ENCODE measurements around the gene TJAP1. TPM values are rescaled to one million over a fixed set of nuclear protein-coding genes. Genes with fewer than 3 reads are reported as not detected.

The TJAP1 gene
- total RNA-seq: 43.4 and 48.2 TPM in 2 replicates

GRCh38 chr6:43477235-43478007, at the start of gene TJAP1:
TSS of gene TJAP1 (plus strand) at chr6:43477570. CDS start at chr6:43499002, 21,432 bp downstream.
- Mint-ChIP-seq H3K27ac (peak within 1 kb of the TSS; percentile 97), H3K9me3 (no peaks in the 10 kb centered on the region), H3K27me3 (ENCODE audit: insufficient read depth) (no peaks in the 10 kb centered on the region), H3K36me3 (ENCODE audit: low read depth) (peaks cover 7% of the 10 kb centered on the region), H3K4me3 (peak within 1 kb of the TSS; percentile 97), H3K4me1 (ENCODE audit: low read depth) (peaks cover 33% of the 10 kb centered on the region)
- DNase-seq (ENCODE audit: low spot score): peak; percentile 94
- intact Hi-C loops (cut with micrococcal nuclease): loop anchor here (1.0 to 5.0 kb wide), 12 partner anchors 22 to 419 kb away; partner anchors contain the start of genes ABCC10, DLK2, GTPBP2 and KLC4

GRCh38 chr6:43428112-43428570, 49.2 kb upstream of the TJAP1 start:
- peak overlapping the region; percentile 96 for H3K4me3 Mint-ChIP-seq
- intact Hi-C loops (cut with micrococcal nuclease): loop anchor here (5.0 kb wide), 2 partner anchors 199 to 451 kb away; partner anchors contain the start of genes GTPBP2 and PEX6
- DNase-seq (ENCODE audit: low spot score): no peak

GRCh38 chr6:43428874-43429273, 48.5 kb upstream of the TJAP1 start:
- H3K4me1 Mint-ChIP-seq (ENCODE audit: low read depth): peaks cover 17% of the 10 kb centered on the region
- DNase-seq (ENCODE audit: low spot score): no peak
- intact Hi-C loops (cut with micrococcal nuclease): loop anchor here (5.0 kb wide), 2 partner anchors 198 to 452 kb away; partner anchors contain the start of genes GTPBP2 and PEX6
- H3K4me3 Mint-ChIP-seq: peak overlapping the region; percentile 96
- no peaks in the 10 kb centered on the region for H3K27me3 Mint-ChIP-seq (ENCODE audit: insufficient read depth)
- H3K36me3 Mint-ChIP-seq (ENCODE audit: low read depth): peaks cover 7% of the 10 kb centered on the region
- H3K9me3 Mint-ChIP-seq: no peaks in the 10 kb centered on the region
- H3K27ac Mint-ChIP-seq: peak overlapping the region; percentile 96

More at GRCh38 chr6:43428112-43428570, 49.2 kb upstream of the TJAP1 start:
- Mint-ChIP-seq H3K36me3 (ENCODE audit: low read depth) (peaks cover 7% of the 10 kb centered on the region), H3K4me1 (ENCODE audit: low read depth) (peaks cover 17% of the 10 kb centered on the region), H3K9me3 (no peaks in the 10 kb centered on the region), H3K27me3 (ENCODE audit: insufficient read depth) (no peaks in the 10 kb centered on the region), H3K27ac (peak overlapping the region; percentile 96)

- DNase-seq (ENCODE audit: low spot score): no peak
- no peak overlapping the region for H3K27ac Mint-ChIP-seq
- no peak overlapping the region for H3K4me3 Mint-ChIP-seq
- H3K9me3 Mint-ChIP-seq: no peaks in the 10 kb centered on the region
- H3K4me1 Mint-ChIP-seq (ENCODE audit: low read depth): peaks cover 12% of the 10 kb centered on the region
- no peaks in the 10 kb centered on the region for H3K27me3 Mint-ChIP-seq (ENCODE audit: insufficient read depth)
- H3K36me3 Mint-ChIP-seq (ENCODE audit: low read depth): peaks cover 9% of the 10 kb centered on the region
- intact Hi-C loops (cut with micrococcal nuclease): no loop called here
These were observed 45.1 kb upstream of the TJAP1 start for GRCh38 chr6:43432009-43432945.

GRCh38 chr6:43433148-43433547, 44.2 kb upstream of the TJAP1 start:
- Mint-ChIP-seq H3K4me1 (ENCODE audit: low read depth) (peaks cover 10% of the 10 kb centered on the region), H3K36me3 (ENCODE audit: low read depth) (peaks cover 12% of the 10 kb centered on the region), H3K27me3 (ENCODE audit: insufficient read depth) (no peaks in the 10 kb centered on the region), H3K4me3 (no peak overlapping the region), H3K9me3 (no peaks in the 10 kb centered on the region), H3K27ac (no peak overlapping the region)
- intact Hi-C loops (cut with micrococcal nuclease): no loop called here
- DNase-seq (ENCODE audit: low spot score): no peak

- DNase-seq (ENCODE audit: low spot score): no peak
- Mint-ChIP-seq H3K27ac (no peak overlapping the region), H3K27me3 (ENCODE audit: insufficient read depth) (no peaks in the 10 kb centered on the region), H3K4me3 (no peak overlapping the region), H3K36me3 (ENCODE audit: low read depth) (peaks cover 6% of the 10 kb centered on the region), H3K9me3 (no peaks in the 10 kb centered on the region), H3K4me1 (ENCODE audit: low read depth) (no peaks in the 10 kb centered on the region)
- intact Hi-C loops (cut with micrococcal nuclease): no loop called here
These were observed 43.1 kb upstream of the TJAP1 start for GRCh38 chr6:43434001-43434840.

GRCh38 chr6:43434943-43435342, 42.4 kb upstream of the TJAP1 start:
- Mint-ChIP-seq H3K27ac (no peak overlapping the region), H3K36me3 (ENCODE audit: low read depth) (peaks cover 6% of the 10 kb centered on the region), H3K27me3 (ENCODE audit: insufficient read depth) (no peaks in the 10 kb centered on the region), H3K4me3 (no peak overlapping the region), H3K4me1 (ENCODE audit: low read depth) (no peaks in the 10 kb centered on the region), H3K9me3 (no peaks in the 10 kb centered on the region)
- intact Hi-C loops (cut with micrococcal nuclease): no loop called here
- DNase-seq (ENCODE audit: low spot score): no peak

GRCh38 chr6:43435682-43436437, 41.5 kb upstream of the TJAP1 start:
- intact Hi-C loops (cut with micrococcal nuclease): no loop called here
- Mint-ChIP-seq H3K4me3 (no peak overlapping the region), H3K4me1 (ENCODE audit: low read depth) (no peaks in the 10 kb centered on the region), H3K27ac (no peak overlapping the region), H3K9me3 (no peaks in the 10 kb centered on the region), H3K36me3 (ENCODE audit: low read depth) (peaks cover 6% of the 10 kb centered on the region), H3K27me3 (ENCODE audit: insufficient read depth) (no peaks in the 10 kb centered on the region)
- no peak for DNase-seq (ENCODE audit: low spot score)

- Mint-ChIP-seq H3K4me3 (no peak overlapping the region), H3K27me3 (ENCODE audit: insufficient read depth) (no peaks in the 10 kb centered on the region), H3K27ac (no peak overlapping the region), H3K4me1 (ENCODE audit: low read depth) (no peaks in the 10 kb centered on the region), H3K9me3 (no peaks in the 10 kb centered on the region), H3K36me3 (ENCODE audit: low read depth) (peaks cover 6% of the 10 kb centered on the region)
- no peak for DNase-seq (ENCODE audit: low spot score)
- intact Hi-C loops (cut with micrococcal nuclease): no loop called here
These were observed 40.6 kb upstream of the TJAP1 start for GRCh38 chr6:43436577-43437282.

- no peak overlapping the region for H3K27ac Mint-ChIP-seq
- no peak overlapping the region for H3K4me3 Mint-ChIP-seq
- no peaks in the 10 kb centered on the region for H3K27me3 Mint-ChIP-seq (ENCODE audit: insufficient read depth)
- no peak for DNase-seq (ENCODE audit: low spot score)
- no peaks in the 10 kb centered on the region for H3K9me3 Mint-ChIP-seq
- H3K36me3 Mint-ChIP-seq (ENCODE audit: low read depth): peaks cover 6% of the 10 kb centered on the region
- intact Hi-C loops (cut with micrococcal nuclease): no loop called here
- no peaks in the 10 kb centered on the region for H3K4me1 Mint-ChIP-seq (ENCODE audit: low read depth)
These were observed 39.7 kb upstream of the TJAP1 start for GRCh38 chr6:43437700-43438099.

- intact Hi-C loops (cut with micrococcal nuclease): no loop called here
- Mint-ChIP-seq H3K4me1 (ENCODE audit: low read depth) (no peaks in the 10 kb centered on the region), H3K27me3 (ENCODE audit: insufficient read depth) (no peaks in the 10 kb centered on the region), H3K27ac (no peak overlapping the region), H3K4me3 (no peak overlapping the region), H3K9me3 (no peaks in the 10 kb centered on the region), H3K36me3 (ENCODE audit: low read depth) (peaks cover 23% of the 10 kb centered on the region)
- DNase-seq (ENCODE audit: low spot score): no peak
These were observed 34.4 kb upstream of the TJAP1 start for GRCh38 chr6:43442935-43443334.

Data from activated T-helper 1 cell treated with anti-CD3 and anti-CD28 coated beads, Interleukin-12 subunit alpha, Interleukin-12 subunit beta, Interleukin-2, Interleukin-4 antibody, amounts not matched to agents 30 ng/mL and 10 ng/mL and 1 ng/mL, durations not matched to agents 14 hours and 24 hours and 36 hours (primary cell).